ENCODE results near the gene SLC52A3.
A peak's percentile ranks its signal among the peaks of the same experiment; 100 is the strongest.
"Not testable (repeated sequence)": the region's sequence is repeated elsewhere in the genome, so short reads cannot be mapped to it uniquely, and the experiment has no call there.

SLC52A3 gene

DNA sequence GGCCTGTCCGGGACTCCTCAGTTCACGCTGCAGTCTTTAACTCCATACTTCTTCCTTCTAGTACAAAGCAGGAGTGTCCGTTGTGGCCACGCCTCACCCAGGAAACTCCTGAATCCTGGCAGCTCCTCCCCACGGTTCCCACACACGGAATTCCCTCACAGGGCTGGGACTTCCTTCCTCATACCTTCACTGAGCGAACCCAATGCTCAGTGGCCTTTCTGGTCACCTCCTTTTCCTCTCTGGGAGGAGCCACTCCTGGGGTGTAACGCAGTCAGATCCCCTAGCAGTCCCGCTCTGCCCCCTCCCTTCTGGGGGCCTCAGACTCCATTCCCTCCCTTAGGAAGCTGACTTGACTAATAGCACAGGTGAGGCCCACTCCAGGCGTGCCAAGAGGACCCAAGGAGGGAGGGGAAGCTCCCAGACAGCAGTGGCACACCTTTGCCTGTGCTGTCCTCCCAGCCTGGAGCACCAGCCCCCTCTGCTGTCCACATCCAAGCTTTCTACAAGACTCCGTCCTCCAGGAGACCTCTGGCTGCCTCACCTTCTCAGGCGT, at the start of gene SLC52A3:
Gene SLC52A3 (minus strand): TSS at position 75 of the 553 bp plus-strand sequence. CDS start 2,726 bp downstream, outside the sequence.
- DNase-seq (ENCODE audit: low read depth in 2 of 2) = no peak

- DNase-seq (ENCODE audit: low read depth in 2 of 2) = peak; percentile 51 to 58
Measured at GRCh38 chr20:815914-816606, 47.8 kb upstream of the SLC52A3 start.

GRCh38 chr20:815226-815625, 46.9 kb upstream of the SLC52A3 start:
- DNase-seq (ENCODE audit: low read depth in 2 of 2) = no peak

DNA sequence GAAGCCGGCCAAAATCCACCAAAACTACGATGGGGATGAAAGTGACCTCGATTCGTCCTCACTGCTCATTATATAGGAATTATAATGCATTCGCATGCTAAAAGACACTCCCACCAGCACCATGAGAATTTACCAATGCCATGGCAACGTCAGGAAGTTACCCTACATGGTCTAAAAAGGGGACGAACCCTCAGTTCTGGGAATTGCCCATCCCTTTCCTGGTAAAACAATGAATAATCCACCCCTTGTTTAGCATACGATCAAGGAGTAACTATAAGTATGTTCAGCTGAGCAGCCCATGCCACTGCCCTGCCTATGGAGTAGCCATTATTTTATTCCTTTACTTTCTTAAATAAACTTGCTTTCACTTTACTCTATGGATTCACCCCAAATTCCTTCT, 45.1 kb upstream of the SLC52A3 start:
- DNase-seq (ENCODE audit: low read depth in 2 of 2) = no peak

DNA sequence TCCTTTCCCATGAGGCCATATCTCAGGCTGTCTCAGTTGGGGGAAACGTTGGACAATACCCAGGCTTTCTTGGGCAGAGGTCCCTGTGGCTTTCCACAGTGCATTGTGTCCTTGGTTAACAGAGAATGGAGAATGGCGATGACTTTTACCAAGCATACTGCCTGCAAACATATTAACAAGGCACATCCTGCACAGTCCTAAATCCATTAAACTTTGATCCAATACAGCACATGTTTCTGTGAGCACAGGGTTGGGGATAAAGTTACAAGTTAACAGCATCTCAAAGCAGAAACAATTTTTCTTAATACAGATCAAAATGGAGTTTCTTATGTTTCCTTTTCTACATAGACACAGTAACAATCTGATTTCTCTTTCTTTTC, 44.1 kb upstream of the SLC52A3 start:
- not testable (repeated sequence) for DNase-seq (ENCODE audit: low read depth in 2 of 2)

DNA sequence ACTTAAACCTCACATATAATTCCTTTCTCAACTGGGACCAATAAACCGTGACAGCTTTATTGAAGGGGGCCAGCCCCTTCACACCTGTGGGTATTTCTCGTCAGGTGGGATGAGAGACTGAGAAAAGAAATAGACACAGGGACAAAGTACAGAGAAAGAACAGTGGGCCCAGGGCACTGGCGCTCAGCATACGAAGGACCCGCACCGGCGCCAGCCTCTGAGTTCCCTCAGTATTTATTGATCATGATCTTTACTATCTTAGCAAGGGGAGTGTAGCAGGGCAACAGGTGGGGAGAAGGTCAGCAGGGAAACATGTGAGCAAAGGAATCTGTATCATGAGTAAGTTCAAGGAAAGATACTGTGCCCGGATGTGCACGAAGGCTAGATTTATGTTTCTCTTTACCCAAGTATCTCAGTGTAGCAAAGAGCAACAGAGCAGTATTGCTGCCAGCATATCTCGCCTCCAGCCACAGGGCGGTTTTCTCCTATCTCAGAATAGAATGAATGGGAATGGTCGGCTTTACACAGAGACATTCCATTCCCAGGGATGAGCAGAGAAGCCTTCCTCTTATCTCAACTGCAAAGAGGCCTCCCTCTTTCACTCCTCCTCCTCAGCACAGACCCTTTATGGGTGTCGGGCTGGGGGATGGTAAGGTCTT, 43.6 kb upstream of the SLC52A3 start:
- DNase-seq (ENCODE audit: low read depth in 2 of 2) = not testable (repeated sequence)

GRCh38 chr20:805713-806112, 37.4 kb upstream of the SLC52A3 start:
- no peak for DNase-seq (ENCODE audit: low read depth in 2 of 2)

GRCh38 chr20:801678-802077, 33.4 kb upstream of the SLC52A3 start:
- no peak for DNase-seq (ENCODE audit: low read depth in 2 of 2)

DNA sequence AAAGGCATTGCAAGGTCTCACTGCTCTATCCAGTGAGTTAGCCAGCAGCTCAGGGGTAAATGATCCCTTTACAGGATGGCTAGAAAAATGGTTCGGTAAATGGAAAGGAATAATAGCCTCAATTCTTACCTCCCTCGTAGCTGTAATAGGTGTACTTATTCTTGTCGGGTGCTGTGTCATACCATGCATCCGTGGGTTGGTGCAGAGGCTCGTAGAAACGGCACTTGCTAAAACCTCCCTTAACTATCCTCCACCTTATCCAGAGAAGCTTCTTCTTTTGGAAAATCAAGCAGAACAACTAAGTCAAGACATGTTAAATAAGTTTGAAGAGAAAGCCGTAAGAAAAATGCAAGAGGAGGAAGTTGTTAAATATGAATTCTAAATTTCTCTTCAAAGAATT, 31.7 kb upstream of the SLC52A3 start:
- not testable (repeated sequence) for DNase-seq (ENCODE audit: low read depth in 2 of 2)

- not testable (repeated sequence) for DNase-seq (ENCODE audit: low read depth in 2 of 2)
Measured at GRCh38 chr20:798746-799145, 30.4 kb upstream of the SLC52A3 start.

DNA sequence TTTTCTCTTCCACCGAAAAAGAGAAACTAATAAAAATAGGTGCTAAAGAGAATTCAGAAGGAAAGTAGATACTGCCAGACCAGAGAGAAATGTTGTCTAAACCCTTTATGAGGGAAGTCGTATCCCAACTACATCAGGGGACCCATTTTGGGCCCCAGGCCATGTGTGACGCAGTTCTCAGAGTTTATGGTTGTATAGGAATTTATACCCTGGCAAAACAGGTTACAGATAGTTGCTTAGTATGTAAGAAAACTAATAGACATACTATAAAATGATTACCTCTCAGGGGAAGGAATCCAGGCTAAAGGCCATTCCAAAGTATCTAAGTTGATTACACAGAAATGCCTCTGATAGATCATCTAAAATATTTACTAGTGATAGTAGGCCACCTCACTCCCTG, 28.6 kb upstream of the SLC52A3 start:
- DNase-seq (ENCODE audit: low read depth in 2 of 2) = no peak

DNA sequence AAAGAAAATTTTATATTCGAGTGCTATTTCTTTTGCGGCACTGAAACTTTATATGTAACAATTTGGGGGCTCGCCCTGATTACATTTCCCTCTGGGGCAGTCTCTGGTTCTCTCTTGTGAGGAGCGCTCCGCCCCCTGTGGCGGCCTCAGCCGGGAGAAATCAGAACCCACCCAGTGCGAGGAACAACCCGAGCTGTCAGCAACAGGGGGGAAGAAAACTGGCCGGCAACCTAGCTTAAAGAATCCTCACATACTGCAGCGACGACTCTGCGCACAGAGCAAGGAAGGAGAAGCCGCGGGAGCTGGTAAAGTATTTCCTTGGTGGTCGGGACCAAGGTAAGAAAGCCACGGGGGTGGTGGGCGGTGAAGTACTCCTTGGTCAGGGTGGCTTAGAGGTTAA, 23.9 kb upstream of the SLC52A3 start:
- no peak for DNase-seq (ENCODE audit: low read depth in 2 of 2)

GRCh38 chr20:791056-791455, 22.8 kb upstream of the SLC52A3 start:
- no peak for DNase-seq (ENCODE audit: low read depth in 2 of 2)

DNA sequence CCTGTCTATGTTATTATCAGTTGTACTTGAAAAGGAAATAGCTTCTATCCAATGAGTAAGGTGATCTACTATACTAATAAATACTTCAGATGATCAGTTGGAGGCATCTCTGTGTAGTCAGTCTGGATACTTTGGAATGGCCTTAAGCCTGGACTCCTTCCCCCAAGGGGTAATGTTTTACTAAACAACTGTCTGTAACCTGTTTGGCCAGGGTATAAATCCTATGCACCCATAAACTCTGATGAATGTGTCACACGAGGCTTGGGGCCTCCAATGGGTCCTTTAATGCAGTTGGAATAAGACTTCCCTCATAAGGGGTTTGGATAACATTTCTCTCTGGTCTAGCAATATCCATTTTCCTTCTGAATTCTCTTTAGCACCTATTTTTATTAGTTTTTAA, 19.5 kb upstream of the SLC52A3 start:
- no peak for DNase-seq (ENCODE audit: low read depth in 2 of 2)

GRCh38 chr20:779771-780170, 11.5 kb upstream of the SLC52A3 start:
- no peak for DNase-seq (ENCODE audit: low read depth in 2 of 2)

- DNase-seq (ENCODE audit: low read depth in 2 of 2) = no peak
Measured at GRCh38 chr20:776165-776564, 7.9 kb upstream of the SLC52A3 start.

DNA sequence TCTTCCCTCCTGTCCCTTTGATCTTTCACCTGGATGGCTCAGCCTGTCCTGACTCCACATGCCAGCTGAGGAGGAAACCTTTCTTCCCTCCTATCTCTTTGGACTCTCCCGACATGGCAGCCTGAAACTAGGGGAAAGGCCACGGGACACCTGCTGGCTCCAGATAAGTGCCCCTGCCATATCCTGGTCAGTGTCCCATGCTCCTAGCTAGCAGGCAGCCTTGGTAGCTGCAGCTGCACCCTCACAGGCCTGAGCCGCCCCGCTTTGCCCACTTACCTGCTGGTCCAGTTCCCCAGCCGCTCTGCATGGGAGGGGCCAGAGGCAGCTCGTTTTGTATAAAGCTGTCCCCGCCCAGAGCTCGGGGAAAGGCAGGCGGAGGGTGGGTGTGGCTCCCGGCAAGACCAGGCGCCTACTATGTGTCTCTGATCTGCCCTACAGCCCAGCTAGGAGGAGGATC, 7.4 kb upstream of the SLC52A3 start:
- DNase-seq (ENCODE audit: low read depth in 2 of 2) = no peak

- no peak for DNase-seq (ENCODE audit: low read depth in 2 of 2)
Measured at GRCh38 chr20:774660-775057, 6.4 kb upstream of the SLC52A3 start.

DNA sequence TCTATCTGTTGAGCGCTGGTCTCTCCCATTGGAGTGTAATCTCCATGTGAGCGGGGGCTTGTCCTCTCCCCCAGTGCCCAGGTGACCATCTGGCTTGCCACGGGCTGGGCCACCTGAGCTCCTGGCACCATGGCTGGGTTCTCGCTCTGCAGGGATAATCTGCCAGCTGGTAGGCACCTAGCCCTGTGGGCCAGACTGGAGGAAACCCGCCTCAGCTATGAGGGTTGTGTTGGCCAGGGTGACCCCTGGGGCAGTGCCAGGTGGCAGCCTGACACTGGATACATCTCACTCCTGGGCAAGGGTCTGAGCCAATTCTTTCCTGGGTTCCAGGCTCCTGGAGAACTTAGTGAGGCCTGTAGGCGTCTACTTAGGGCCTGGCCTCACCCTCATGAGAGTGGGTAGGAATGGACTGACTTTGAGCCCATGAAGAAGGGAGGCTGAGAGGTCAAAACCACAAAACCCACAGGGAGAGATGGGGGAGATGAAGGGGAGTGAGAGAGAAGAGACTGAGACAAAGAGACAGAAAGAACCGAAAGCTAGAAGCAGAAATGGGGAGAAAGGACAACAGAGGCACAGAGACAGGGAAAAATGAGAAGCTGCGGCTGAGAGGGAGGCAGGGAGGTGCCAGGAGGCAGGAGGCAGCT, 5.8 kb upstream of the SLC52A3 start:
- DNase-seq (ENCODE audit: low read depth in 2 of 2) = no peak

- no peak for DNase-seq (ENCODE audit: low read depth in 2 of 2)
Measured at GRCh38 chr20:772806-773205, 4.5 kb upstream of the SLC52A3 start.

GRCh38 chr20:771741-772464, 3.6 kb upstream of the SLC52A3 start:
- DNase-seq (ENCODE audit: low read depth in 2 of 2) = no peak

DNA sequence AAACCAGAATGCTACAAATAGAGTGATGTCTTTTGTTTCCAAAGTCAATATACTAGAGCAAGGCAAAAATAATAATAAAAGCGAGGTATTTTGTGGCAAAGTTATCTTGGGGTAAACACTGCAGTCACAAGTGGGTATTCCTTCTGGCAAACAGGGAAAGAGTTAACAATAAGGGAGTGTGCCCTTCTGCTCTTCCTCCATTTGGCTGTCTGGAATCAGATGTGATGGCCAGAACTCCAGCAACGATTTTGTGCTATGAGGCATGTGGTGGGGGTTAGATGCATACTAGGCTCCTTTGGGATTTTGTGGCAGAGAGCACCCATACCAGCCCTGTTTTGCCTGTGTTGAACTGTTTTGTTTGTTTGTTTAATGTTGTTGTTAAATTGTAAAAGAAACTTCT, 2.4 kb upstream of the SLC52A3 start:
- DNase-seq (ENCODE audit: low read depth in 2 of 2) = no peak
